IPS-18a (cell line): Measurements from ENCODE around the gene PROP1.
"Not testable (repeated sequence)": the region's sequence is repeated elsewhere in the genome, so short reads cannot be mapped to it uniquely, and the experiment has no call there.

ENCODE experiments used
- H3K27ac ChIP-seq: one replicate; pipeline ENCODE4 v1.5.1; 2013; ENCODE audit warnings: low read length
- H3K27me3 ChIP-seq: one replicate; pipeline ENCODE4 v1.6.1; 2013; ENCODE audit warnings: mild to moderate bottlenecking, low read length; ENCODE audit not compliant: control insufficient read depth, insufficient read depth
- H3K36me3 ChIP-seq: one replicate; pipeline ENCODE4 v1.6.1; 2013; ENCODE audit warnings: low read depth, low read length; ENCODE audit not compliant: control insufficient read depth
- H3K4me1 ChIP-seq: one replicate; pipeline ENCODE4 v1.6.1; 2013; ENCODE audit warnings: low read depth, low read length; ENCODE audit not compliant: control insufficient read depth
- H3K4me3 ChIP-seq: one replicate; pipeline ENCODE4 v1.5.1; 2013; ENCODE audit warnings: low read length
- H3K9ac ChIP-seq: one replicate; pipeline ENCODE4 v1.6.1; 2013; ENCODE audit warnings: mild to moderate bottlenecking, low read length, moderate library complexity
- H3K9me3 ChIP-seq: one replicate; pipeline ENCODE4 v1.6.1; 2013; ENCODE audit warnings: low read depth, low read length; ENCODE audit not compliant: control insufficient read depth

The PROP1 gene

DNA sequence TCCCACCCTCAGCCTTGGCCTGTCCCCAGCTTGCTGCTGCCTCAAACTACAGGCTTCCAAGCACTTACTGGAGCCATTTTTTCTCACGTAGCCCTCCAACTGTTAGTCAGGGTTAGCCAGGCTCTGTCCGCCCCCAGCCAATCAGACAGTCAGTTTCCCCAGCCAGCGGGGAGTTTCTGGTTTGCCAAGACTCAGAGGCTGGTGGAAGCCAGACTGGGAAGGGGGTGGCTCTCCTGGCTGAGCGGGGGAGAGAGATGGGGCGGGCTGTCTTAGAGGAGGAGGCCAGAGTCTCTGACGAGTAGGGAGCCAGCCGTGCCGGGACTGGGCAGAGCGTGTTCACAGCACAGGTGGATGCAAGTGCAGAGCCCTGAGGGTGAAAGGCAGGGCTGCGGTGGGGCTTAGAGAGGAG lies 15.3 kb downstream of the PROP1 start:
- Histone ChIP-seq H3K27me3 (no peaks in the 10 kb centered on the region), H3K9ac (no peak overlapping the region), H3K9me3 (no peaks in the 10 kb centered on the region), H3K27ac (no peak overlapping the region), H3K36me3 (no peaks in the 10 kb centered on the region), H3K4me1 (no peaks in the 10 kb centered on the region), H3K4me3 (no peak overlapping the region)

DNA sequence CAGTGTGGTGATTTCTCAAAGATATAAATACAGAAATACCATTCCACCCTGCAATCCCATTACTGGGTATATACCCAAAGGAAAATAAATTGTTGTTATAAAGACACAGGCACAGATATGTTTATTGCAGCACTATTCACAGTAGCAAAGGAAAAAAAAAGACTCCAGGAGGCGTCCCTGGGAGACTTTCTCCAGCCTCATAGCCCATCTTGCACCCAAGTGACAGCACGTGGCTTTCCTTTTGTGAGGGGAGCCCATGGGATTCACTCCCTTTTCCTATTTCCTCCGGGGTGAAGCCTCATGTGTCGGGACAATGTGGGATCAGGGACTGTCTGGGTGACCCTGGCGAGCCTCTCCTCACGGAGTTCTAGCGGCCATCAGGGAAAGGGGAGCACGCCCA lies 18.4 kb downstream of the PROP1 start:
- H3K4me3 ChIP-seq, H3K9me3 ChIP-seq, H3K27me3 ChIP-seq, H3K27ac ChIP-seq, H3K9ac ChIP-seq, H3K4me1 ChIP-seq, H3K36me3 ChIP-seq: not testable (repeated sequence)

DNA sequence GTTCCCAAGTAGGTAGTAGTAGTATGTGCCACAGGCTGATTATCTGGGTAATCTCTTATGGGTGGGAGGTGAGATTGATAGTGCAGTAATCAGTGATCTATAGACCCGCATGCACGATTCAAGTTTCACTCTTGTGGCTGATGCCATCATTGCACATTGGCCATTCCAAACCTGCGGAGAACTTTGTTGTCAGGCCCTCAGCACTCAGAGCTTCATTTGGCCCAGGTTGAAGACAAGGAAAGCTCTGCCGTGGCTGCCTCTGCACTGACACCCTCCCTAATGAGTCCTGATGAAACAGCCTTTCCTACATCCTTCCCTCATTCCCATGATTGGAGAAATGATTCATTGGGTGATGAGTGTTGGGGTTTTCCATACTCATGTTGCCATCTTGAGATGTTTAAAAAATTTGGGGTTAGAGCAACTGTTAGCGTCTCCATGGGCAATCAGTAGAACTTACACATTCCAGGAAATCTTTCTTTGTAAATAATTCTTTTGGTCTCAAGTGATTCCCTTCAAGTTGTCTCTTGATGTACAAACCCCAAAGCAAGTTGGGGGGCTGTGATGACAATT lies 22.9 kb downstream of the PROP1 start:
- no peak overlapping the region for H3K9ac ChIP-seq
- no peaks in the 10 kb centered on the region for H3K27me3 ChIP-seq
- no peak overlapping the region for H3K4me3 ChIP-seq
- H3K4me1 ChIP-seq, result no peaks in the 10 kb centered on the region
- H3K9me3 ChIP-seq, result no peaks in the 10 kb centered on the region
- no peak overlapping the region for H3K27ac ChIP-seq
- no peaks in the 10 kb centered on the region for H3K36me3 ChIP-seq

DNA sequence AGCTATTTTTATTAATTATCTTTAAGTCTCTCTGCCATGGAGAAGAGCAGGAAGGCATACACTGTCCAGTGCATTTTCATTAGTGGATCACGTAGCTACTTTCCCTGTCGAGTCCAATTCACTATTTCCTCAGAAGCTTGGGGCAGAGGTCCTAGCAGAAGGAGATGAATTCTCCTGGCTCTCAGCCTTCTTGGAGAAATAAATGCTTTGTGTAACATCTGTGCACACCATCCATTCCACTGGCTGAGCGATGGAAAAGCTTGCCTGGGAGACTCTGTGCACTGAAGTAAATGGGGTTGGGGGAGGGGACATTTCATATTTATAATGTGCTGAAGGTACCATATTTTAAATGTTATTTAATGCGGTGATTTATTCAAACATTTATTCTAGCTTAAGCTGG lies 23.4 kb downstream of the PROP1 start:
- Histone ChIP-seq H3K9ac (no peak overlapping the region), H3K4me3 (no peak overlapping the region), H3K27ac (no peak overlapping the region), H3K4me1 (no peaks in the 10 kb centered on the region), H3K9me3 (no peaks in the 10 kb centered on the region), H3K27me3 (no peaks in the 10 kb centered on the region), H3K36me3 (no peaks in the 10 kb centered on the region)

DNA sequence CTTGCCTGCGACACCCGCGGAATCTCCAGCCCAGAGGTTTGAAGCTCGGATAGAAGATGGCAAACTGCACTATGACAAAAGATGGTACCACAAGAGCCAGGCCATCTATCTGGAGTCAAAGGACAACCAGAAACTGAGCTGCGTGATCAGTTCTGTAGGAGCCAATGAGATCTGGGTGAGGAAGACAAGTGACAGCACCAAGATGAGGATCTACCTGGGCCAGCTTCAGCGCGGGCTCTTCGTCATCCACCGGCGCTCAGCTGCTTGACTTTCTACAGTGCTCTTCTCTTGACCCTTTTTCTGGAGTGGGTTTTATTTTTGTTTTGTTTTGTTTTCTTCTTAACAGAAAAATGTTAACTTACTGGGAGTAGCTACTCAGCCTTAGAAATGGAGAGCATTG lies 24.0 kb downstream of the PROP1 start:
- not testable (repeated sequence) for H3K9ac ChIP-seq, H3K4me1 ChIP-seq, H3K36me3 ChIP-seq, H3K27me3 ChIP-seq, H3K4me3 ChIP-seq, H3K9me3 ChIP-seq, H3K27ac ChIP-seq

DNA sequence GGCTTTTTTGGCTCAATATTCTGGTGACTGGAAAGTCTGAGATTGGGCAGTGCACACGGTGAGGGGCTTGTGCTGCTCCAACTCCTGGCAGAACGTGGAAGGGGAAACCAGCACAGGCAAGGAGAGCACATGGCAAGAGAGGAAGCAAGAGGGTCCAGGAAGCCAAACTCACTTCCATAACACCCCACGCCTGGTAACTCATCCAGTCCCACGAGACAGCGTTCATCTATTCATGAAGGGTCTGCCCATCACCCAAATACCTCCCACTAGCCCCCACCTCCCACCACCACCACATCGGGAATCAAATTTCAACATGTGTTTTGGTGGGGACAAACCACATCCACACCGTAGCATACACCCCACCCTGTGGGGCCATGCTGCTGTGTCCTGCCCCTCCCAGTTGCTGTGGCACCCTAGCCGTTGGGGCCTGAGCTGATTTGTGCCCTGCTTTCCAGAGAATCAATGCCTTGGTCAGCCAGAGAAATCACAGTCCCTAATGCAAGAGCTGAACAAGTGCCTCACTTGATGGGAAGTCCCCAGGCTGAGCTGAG lies 27.3 kb downstream of the PROP1 start:
- no peaks in the 10 kb centered on the region for H3K27me3 ChIP-seq
- H3K4me1 ChIP-seq, result no peaks in the 10 kb centered on the region
- no peak overlapping the region for H3K27ac ChIP-seq
- H3K9ac ChIP-seq, result no peak overlapping the region
- H3K4me3 ChIP-seq, result no peak overlapping the region
- no peaks in the 10 kb centered on the region for H3K9me3 ChIP-seq
- H3K36me3 ChIP-seq, result no peaks in the 10 kb centered on the region

DNA sequence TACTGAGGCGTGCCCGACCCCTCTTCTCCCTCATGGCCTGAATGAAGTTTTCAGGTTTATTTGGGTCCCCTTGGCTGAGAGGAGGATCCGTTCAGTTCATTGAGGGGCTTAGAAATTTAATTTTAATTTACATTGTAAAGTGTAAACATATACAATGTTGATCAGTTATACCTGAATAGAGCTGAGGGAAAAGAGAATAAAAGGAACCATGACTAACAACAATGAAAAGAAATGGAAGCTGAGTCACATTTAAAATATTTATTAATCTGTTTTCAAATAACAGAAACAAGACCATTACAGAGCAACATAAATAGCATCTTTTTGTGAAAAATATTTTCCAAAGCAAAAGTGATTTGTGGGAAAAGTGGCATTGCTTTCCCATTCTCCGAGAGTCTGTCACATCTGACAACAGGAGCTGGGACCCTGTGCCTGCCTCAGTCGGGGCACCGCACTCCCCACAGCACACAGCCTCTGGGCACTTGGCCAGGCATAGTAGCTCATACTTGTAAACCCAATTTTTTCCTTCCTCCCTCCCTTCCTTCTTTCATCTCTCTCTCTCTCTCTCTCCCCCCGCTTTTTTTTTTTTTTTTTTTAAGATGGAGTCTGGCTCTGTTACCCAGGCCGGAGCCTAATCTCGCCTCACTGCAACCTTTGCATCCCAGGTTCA lies 28.7 kb downstream of the PROP1 start:
- no peaks in the 10 kb centered on the region for H3K9me3 ChIP-seq
- no peaks in the 10 kb centered on the region for H3K36me3 ChIP-seq
- H3K4me1 ChIP-seq, result no peaks in the 10 kb centered on the region

DNA sequence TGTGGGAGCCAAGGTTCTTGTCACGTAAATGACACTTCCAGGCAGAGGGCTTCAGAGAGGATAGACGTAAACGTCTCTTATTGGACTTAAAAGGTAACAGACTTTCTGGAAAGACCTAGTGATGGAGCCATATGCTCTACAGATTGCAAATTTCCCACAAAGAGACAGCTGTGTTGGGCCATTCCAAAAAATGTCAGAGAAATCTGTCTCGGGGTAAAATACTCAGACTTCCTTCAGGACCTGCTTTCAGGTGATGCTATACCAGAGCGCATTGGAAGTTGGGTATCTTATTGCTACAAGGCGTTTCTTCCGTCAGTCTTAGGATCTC lies 29.2 kb downstream of the PROP1 start:
- H3K27ac ChIP-seq, result no peak overlapping the region
- no peaks in the 10 kb centered on the region for H3K9me3 ChIP-seq
- H3K4me1 ChIP-seq, result no peaks in the 10 kb centered on the region
- H3K9ac ChIP-seq, result no peak overlapping the region
- H3K36me3 ChIP-seq, result no peaks in the 10 kb centered on the region
- no peaks in the 10 kb centered on the region for H3K27me3 ChIP-seq
- no peak overlapping the region for H3K4me3 ChIP-seq

More for the DNA sequence above, 28.7 kb downstream of the PROP1 start:
- H3K9ac ChIP-seq, result no peak overlapping the region
- no peaks in the 10 kb centered on the region for H3K27me3 ChIP-seq
- H3K27ac ChIP-seq, result no peak overlapping the region
- H3K4me3 ChIP-seq, result no peak overlapping the region

DNA sequence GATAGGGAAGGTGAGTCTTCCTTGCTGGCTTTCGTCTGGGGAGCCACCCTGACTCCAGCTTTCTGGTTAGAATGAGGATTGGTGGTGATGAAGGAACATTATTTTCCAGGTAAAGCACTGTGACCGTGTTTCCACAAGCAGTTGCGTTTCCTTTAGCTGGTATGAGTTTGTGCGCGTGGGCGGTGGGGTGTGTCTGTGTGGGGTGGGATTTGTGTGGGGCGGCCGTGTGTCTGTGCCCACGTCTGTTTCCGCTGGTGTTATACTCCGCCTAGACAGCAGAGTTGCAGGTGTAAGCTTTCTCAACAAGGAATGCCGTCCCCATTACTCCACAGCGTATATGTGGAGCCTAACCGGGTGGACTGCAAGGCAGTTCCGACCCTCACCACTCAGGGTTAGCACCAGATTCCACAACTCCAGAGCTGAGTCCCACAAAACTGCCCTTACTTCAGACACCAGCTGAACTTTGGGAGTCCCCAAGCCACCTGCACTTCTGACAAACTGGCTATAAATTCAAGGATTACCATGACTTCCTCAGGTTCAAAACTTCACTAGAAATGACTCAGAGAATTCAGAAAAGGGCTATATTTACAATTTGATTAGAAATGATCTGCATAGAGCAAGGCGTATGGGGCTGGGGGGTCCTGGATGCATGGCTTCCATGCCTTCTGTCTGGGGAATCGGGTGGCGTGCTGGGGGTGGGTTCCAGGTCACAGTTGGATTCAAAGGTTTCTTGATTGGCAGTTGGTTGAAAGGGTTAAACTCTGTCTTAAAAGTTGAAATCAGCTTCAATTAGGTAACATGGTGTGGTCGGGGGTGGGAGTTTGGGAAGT lies 29.8 kb downstream of the PROP1 start:
- no peaks in the 10 kb centered on the region for H3K36me3 ChIP-seq
- no peak overlapping the region for H3K9ac ChIP-seq
- H3K27ac ChIP-seq, result no peak overlapping the region
- H3K4me3 ChIP-seq, result no peak overlapping the region
- no peaks in the 10 kb centered on the region for H3K9me3 ChIP-seq
- no peaks in the 10 kb centered on the region for H3K27me3 ChIP-seq
- no peaks in the 10 kb centered on the region for H3K4me1 ChIP-seq

DNA sequence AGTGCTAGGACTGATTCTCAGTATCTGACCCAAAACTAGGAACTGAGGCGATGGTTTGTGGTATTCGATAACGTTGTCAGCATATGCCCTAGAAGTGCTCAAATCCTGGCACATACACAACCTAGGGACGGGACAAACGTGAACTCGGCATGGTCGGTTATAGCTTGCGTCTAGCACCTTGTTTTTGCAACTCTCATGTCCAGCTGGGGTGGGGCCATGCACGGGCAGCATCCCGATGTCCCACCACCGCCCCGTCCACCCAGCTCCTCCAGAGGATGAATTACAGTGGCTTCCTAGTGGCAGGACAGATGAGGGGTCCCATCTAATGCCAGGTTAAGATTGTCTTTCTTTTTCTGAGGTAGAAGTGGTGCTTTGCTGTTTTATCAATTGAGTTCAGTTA lies 31.6 kb downstream of the PROP1 start:
- no peak overlapping the region for H3K4me3 ChIP-seq
- H3K27me3 ChIP-seq, result no peaks in the 10 kb centered on the region
- peaks cover under 1% of the 10 kb centered on the region for H3K4me1 ChIP-seq
- no peaks in the 10 kb centered on the region for H3K36me3 ChIP-seq
- no peaks in the 10 kb centered on the region for H3K9me3 ChIP-seq
- H3K9ac ChIP-seq, result no peak overlapping the region
- H3K27ac ChIP-seq, result no peak overlapping the region

DNA sequence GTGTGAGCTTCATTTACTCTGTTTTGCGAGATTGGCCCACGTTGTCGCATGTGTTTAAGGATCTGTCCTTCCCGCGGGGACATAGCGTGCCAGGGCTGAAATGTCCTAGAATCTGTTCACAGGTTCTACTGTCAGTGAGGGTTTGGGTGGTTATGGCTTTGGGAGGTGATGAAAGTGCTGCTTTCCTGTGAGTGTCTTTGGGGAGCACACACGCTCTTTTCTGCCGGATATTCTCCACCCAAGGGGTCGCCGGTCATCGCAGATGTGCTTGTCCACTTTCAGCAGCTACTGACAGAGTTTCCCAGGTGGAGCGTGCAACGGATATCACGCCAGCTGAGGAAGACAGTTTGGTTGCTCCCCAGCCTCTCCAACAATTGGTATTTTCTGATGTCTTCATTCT lies 32.1 kb downstream of the PROP1 start:
- Histone ChIP-seq H3K4me3 (no peak overlapping the region), H3K9me3 (no peaks in the 10 kb centered on the region), H3K9ac (no peak overlapping the region), H3K27me3 (no peaks in the 10 kb centered on the region), H3K36me3 (no peaks in the 10 kb centered on the region), H3K4me1 (peaks cover 5% of the 10 kb centered on the region), H3K27ac (no peak overlapping the region)
